ENCODE data around the gene ING4. TPM values are rescaled to one million over a fixed set of nuclear protein-coding genes. Genes with fewer than 3 reads are reported as not detected.

ING4 gene
- total and polyA plus RNA-seq, 2 of the 13 experiments (the other 11 are each of a cell fraction or from before 2014, with no cell fraction given) = 14.4 to 32.4 TPM

- TF ChIP-seq IRF1 (CRISPR knock-in tag; IDR thresholded peaks at IDR 0.05; ENCODE audit: low read depth) = no peak
- TF ChIP-seq ZNF512 (CRISPR knock-in tag; IDR thresholded peaks at IDR 0.05) = no peak
- no peak for TF ChIP-seq CEBPZ (IDR thresholded peaks at IDR 0.05; ENCODE audit: low read length)
- peak; percentile 79 for TF ChIP-seq MIER3 (CRISPR knock-in tag; IDR thresholded peaks at IDR 0.05; ENCODE audit: borderline replicate concordance)
- TF ChIP-seq ZSCAN30 (CRISPR knock-in tag; IDR thresholded peaks at IDR 0.05) = 0 out of 2 replicates have a peak, but pooled peaks have one; percentile 65
- TF ChIP-seq KAT8 (CRISPR knock-in tag; IDR thresholded peaks at IDR 0.05) = peak; percentile 98
- peak; percentile 69 for TF ChIP-seq HDAC2 (CRISPR knock-in tag; IDR thresholded peaks at IDR 0.05)
- TF ChIP-seq MXI1 (IDR thresholded peaks at IDR 0.05; ENCODE audit: borderline replicate concordance, low read depth, low read length) = peak; percentile 41; the same call in 1 of the 3 replicates
- TF ChIP-seq CTCF (CRISPR knock-in tag; IDR thresholded peaks at IDR 0.05) = no peak
- TF ChIP-seq YEATS4 (CRISPR knock-in tag; IDR thresholded peaks at IDR 0.05; ENCODE audit: borderline replicate concordance) = no peak; the same call in 1 of the 2 replicates
- no peak for TF ChIP-seq ZBTB1 (CRISPR knock-in tag; IDR thresholded peaks at IDR 0.05; ENCODE audit: borderline replicate concordance)
- peak; percentile 74; the same call in 1 of the 2 replicates for TF ChIP-seq REL (CRISPR knock-in tag; conservative IDR thresholded peaks at IDR 0.05)
- TF ChIP-seq THAP11 (CRISPR knock-in tag; IDR thresholded peaks at IDR 0.05) = peak; percentile 95
- no peak for TF ChIP-seq TOE1 (CRISPR knock-in tag; IDR thresholded peaks at IDR 0.05)
- peak; percentile 58; the same call in 1 of the 2 replicates for TF ChIP-seq MYC (CRISPR knock-in tag; IDR thresholded peaks at IDR 0.05; ENCODE audit: borderline replicate concordance)
- TF ChIP-seq DR1 (CRISPR knock-in tag; IDR thresholded peaks at IDR 0.05) = no peak; the same call in 1 of the 2 replicates
- 0 out of 2 replicates have a peak, but pooled peaks have one; percentile 20 for TF ChIP-seq RELA (CRISPR knock-in tag; IDR thresholded peaks at IDR 0.05)
- TF ChIP-seq ZNF780A (CRISPR knock-in tag; IDR thresholded peaks at IDR 0.05) = 0 out of 2 replicates have a peak, but pooled peaks have one; percentile 56
- no peak for TF ChIP-seq NKX3-1 (CRISPR knock-in tag; IDR thresholded peaks at IDR 0.05)
- no peak for TF ChIP-seq PHB2 (IDR thresholded peaks at IDR 0.05; ENCODE audit: partially characterized antibody)
- TF ChIP-seq ZNF572 (CRISPR knock-in tag; IDR thresholded peaks at IDR 0.05) = no peak
- TF ChIP-seq ZNF891 (CRISPR knock-in tag; IDR thresholded peaks at IDR 0.05) = no peak
- TF ChIP-seq ZNF34 (CRISPR knock-in tag; IDR thresholded peaks at IDR 0.05; ENCODE audit: borderline replicate concordance) = no peak
Observed at GRCh38 chr12:6662906-6663742, at the start of gene ING4 (continued).
